SU-DHL-6 (cell line): ENCODE data around the gene LRRC73.

Experiments used
- H2AFZ ChIP-seq: fragments of 200-600 bp; sonication (generic); 2 replicates; pipeline ENCODE4 v1.6.1; 2014; ENCODE audit warnings: low read depth, mild to moderate bottlenecking, moderate library complexity, mixed read lengths, antibody characterized with exemption, low read length; ENCODE audit not compliant: severe bottlenecking
- H3F3A ChIP-seq: fragments of 200-600 bp; shearing (Covaris generic); 2 replicates; pipeline ENCODE4 v1.6.0; 2016; ENCODE audit warnings: antibody characterized with exemption, mild to moderate bottlenecking; ENCODE audit not compliant: insufficient read depth
- H3K27ac ChIP-seq: fragments of 200-600 bp; sonication (generic); 2 replicates; pipeline ENCODE4 v1.5.1; 2016; ENCODE audit warnings: low read depth, mild to moderate bottlenecking, low read length, moderate library complexity, mixed read lengths
- H3K27me3 ChIP-seq: fragments of 200-600 bp; sonication (generic), shearing (Covaris generic); 2 replicates; pipeline ENCODE4 v1.6.0; 2014; ENCODE audit warnings: mild to moderate bottlenecking, low read length
- H3K36me3 ChIP-seq: fragments of 200-600 bp; sonication (generic); 2 replicates; pipeline ENCODE4 v1.6.1; 2014; ENCODE audit warnings: mild to moderate bottlenecking, low read length, mixed read lengths
- H3K4me2 ChIP-seq: fragments of 300-600, 200-600 bp; shearing (Covaris generic), sonication (generic); 2 replicates; pipeline ENCODE4 v1.6.0; 2014; ENCODE audit warnings: low read length, low read depth, mild to moderate bottlenecking; ENCODE audit not compliant: poor library complexity, severe bottlenecking
- H3K4me3 ChIP-seq: fragments of 200-600 bp; sonication (generic); 2 replicates; pipeline ENCODE4 v1.5.1; 2014; ENCODE audit warnings: antibody characterized with exemption, low read length, mild to moderate bottlenecking, mixed read lengths; ENCODE audit not compliant: insufficient read depth, poor library complexity, severe bottlenecking
- H3K79me2 ChIP-seq: fragments of 200-600 bp; sonication (generic); 2 replicates; pipeline ENCODE4 v1.6.1; 2014; ENCODE audit warnings: mild to moderate bottlenecking, low read length, moderate library complexity; ENCODE audit not compliant: insufficient read depth
- H3K9ac ChIP-seq: fragments of 200-600 bp; sonication (generic); 2 replicates; pipeline ENCODE4 v1.7.0; 2014; ENCODE audit warnings: mild to moderate bottlenecking, low read length
- H3K9me2 ChIP-seq: fragments of 200-600 bp; sonication (generic); replicated peaks from 2 replicates; pipeline ENCODE4 v1.6.1; 2014; ENCODE audit warnings: low read length; ENCODE audit not compliant: insufficient read depth
- H3K9me3 ChIP-seq: fragments of 200-600 bp; sonication (generic); 2 replicates; pipeline ENCODE4 v1.6.1; 2014; ENCODE audit warnings: low read length, mixed read lengths; ENCODE audit not compliant: insufficient read depth
- H4K20me1 ChIP-seq: fragments of 200-600 bp; sonication (generic); 2 replicates; pipeline ENCODE4 v1.6.1; 2014; ENCODE audit warnings: low read depth, mild to moderate bottlenecking, antibody characterized with exemption, low read length, moderate library complexity, mixed read lengths
- CTCF ChIP-seq: fragments of 200-600 bp; sonication (generic); IDR thresholded peaks from one replicate; pipeline ENCODE4 v1.5.1; 2017; ENCODE audit warnings: antibody characterized with exemption, mild to moderate bottlenecking, low read length, moderate library complexity; ENCODE audit not compliant: insufficient read depth, poor library complexity, severe bottlenecking
- EZH2phosphoT487 ChIP-seq: fragments of 200-600 bp; sonication (generic), shearing (Covaris generic); conservative IDR thresholded peaks from 2 replicates; pipeline ENCODE4 v1.6.1; 2018; ENCODE audit warnings: mild to moderate bottlenecking, antibody characterized with exemption, low read length, moderate library complexity, mixed read lengths

The LRRC73 gene

GRCh38 chr6:43517505-43518357, 7.6 kb upstream of the LRRC73 start:
- H3F3A ChIP-seq, result 0 out of 2 replicates have a peak, but pooled peaks cover 14% of the 10 kb centered on the region
- H3K27ac ChIP-seq, result peak overlapping the region; percentile 29
- peak overlapping the region; percentile 82 for H2AFZ ChIP-seq
- peak overlapping the region; percentile 86 for H3K9ac ChIP-seq
- peak overlapping the region; percentile 62 for H3K4me2 ChIP-seq
- no peaks in the 10 kb centered on the region for H4K20me1 ChIP-seq
- no peaks in the 10 kb centered on the region for H3K27me3 ChIP-seq
- TF ChIP-seq CTCF, result no peak
- no peak for TF ChIP-seq EZH2phosphoT487
- H3K9me2 ChIP-seq, result no peaks in the 10 kb centered on the region
- peaks cover 22% of the 10 kb centered on the region; the same call in 1 of the 2 replicates for H3K36me3 ChIP-seq
- no peaks in the 10 kb centered on the region for H3K9me3 ChIP-seq
- H3K79me2 ChIP-seq, result peaks cover 44% of the 10 kb centered on the region
- H3K4me3 ChIP-seq, result peak overlapping the region; percentile 88

- Histone ChIP-seq H3K4me2 (peak within 1 kb of the TSS; percentile 62), H3K36me3 (peaks cover 19% of the 10 kb centered on the region; the same call in 1 of the 2 replicates), H3K9ac (peak within 1 kb of the TSS; percentile 86), H3K27ac (peak within 1 kb of the TSS; percentile 47), H3K9me2 (no peaks in the 10 kb centered on the region), H3K9me3 (no peaks in the 10 kb centered on the region), H3F3A (0 out of 2 replicates have a peak, but pooled peaks cover 9% of the 10 kb centered on the region), H3K79me2 (peaks cover 44% of the 10 kb centered on the region), H2AFZ (peak within 1 kb of the TSS; percentile 82), H4K20me1 (no peaks in the 10 kb centered on the region), H3K27me3 (no peaks in the 10 kb centered on the region), H3K4me3 (peak within 1 kb of the TSS; percentile 88)
- no peak for TF ChIP-seq EZH2phosphoT487
- no peak for TF ChIP-seq CTCF
Measured at GRCh38 chr6:43516697-43517504, 6.8 kb upstream of the LRRC73 start, which contains the start of the genes POLR1C and YIPF3. Gene POLR1C (plus strand): TSS chr6:43517089. CDS start chr6:43517110, 21 bp downstream. Gene YIPF3 (minus strand): TSS chr6:43516926. CDS start chr6:43516807, 119 bp downstream.

GRCh38 chr6:43516367-43516696, 6.2 kb upstream of the LRRC73 start:
- TF ChIP-seq EZH2phosphoT487 (no peak), CTCF (no peak)
- Histone ChIP-seq H3K36me3 (peaks cover 19% of the 10 kb centered on the region; the same call in 1 of the 2 replicates), H4K20me1 (no peaks in the 10 kb centered on the region), H2AFZ (peak overlapping the region; percentile 82), H3K9me3 (no peaks in the 10 kb centered on the region), H3K9me2 (no peaks in the 10 kb centered on the region), H3F3A (peaks cover 13% of the 10 kb centered on the region), H3K27ac (peak overlapping the region; percentile 47), H3K4me2 (peak overlapping the region; percentile 62), H3K4me3 (peak overlapping the region; percentile 88), H3K9ac (peak overlapping the region; percentile 86), H3K27me3 (no peaks in the 10 kb centered on the region), H3K79me2 (peaks cover 44% of the 10 kb centered on the region)
